ENCODE results near the gene ME3.

ME3 gene

DNA sequence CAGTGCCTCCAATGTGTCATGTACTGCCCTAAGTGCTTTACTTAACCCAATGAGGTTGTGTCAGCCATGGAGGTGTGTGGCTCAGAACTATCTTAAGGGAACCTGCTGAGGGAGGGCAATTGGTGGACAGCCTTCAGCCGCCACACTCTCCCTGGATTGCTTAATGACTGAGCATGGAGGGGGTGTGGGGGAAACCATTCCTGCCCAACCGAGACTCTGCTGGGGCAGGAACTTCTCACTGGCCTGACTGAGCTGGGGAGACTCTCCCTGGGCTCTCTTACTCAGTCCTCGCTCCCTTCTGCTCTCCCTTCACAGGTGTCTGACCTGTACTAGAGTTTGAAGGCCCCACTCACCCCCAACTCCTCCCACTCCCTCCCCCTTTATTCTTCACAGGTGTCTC is 183.0 kb downstream of the ME3 start:
- TF ChIP-seq TAF1 (IDR thresholded peaks at IDR 0.05; ENCODE audit: borderline replicate concordance, insufficient read depth, low read length) (no peak), REST (IDR thresholded peaks at IDR 0.05; ENCODE audit: insufficient read depth in 1 of 2, low read depth in 2 of 2, low read length in 2 of 2) (no peak), POLR2AphosphoS5 (IDR thresholded peaks at IDR 0.05; ENCODE audit: low read depth, low read length) (no peak), SIN3A (IDR thresholded peaks at IDR 0.05; ENCODE audit: borderline replicate concordance, insufficient read depth, low read length) (no peak), FOXP2 (optimal IDR thresholded peaks at IDR 0.05; ENCODE audit: borderline replicate concordance, extremely low read depth, extremely low read length, insufficient read depth) (no peak)

DNA sequence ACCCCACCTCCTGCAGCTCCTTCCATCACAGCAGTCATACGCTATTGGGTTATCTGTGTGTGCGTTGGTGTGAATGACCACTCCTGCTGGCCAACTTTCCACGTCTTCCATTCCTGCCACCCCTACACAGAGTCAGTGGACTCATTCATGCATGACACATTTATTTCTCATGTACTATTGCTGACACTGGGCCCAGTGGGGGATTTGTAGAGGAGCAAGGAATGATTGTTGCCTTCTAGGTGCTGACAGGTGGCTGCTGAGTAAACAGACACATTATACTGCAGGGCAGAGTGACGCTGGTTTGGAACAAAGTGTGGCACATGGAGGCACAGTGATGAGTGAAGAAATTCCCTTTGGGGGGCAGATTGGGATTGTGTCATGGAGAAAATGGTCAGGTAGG is 183.9 kb downstream of the ME3 start:
- TF ChIP-seq REST (IDR thresholded peaks at IDR 0.05; ENCODE audit: insufficient read depth in 1 of 2, low read depth in 2 of 2, low read length in 2 of 2) (no peak), FOXP2 (optimal IDR thresholded peaks at IDR 0.05; ENCODE audit: borderline replicate concordance, extremely low read depth, extremely low read length, insufficient read depth) (no peak), TAF1 (IDR thresholded peaks at IDR 0.05; ENCODE audit: borderline replicate concordance, insufficient read depth, low read length) (no peak), SIN3A (IDR thresholded peaks at IDR 0.05; ENCODE audit: borderline replicate concordance, insufficient read depth, low read length) (no peak), POLR2AphosphoS5 (IDR thresholded peaks at IDR 0.05; ENCODE audit: low read depth, low read length) (no peak)

DNA sequence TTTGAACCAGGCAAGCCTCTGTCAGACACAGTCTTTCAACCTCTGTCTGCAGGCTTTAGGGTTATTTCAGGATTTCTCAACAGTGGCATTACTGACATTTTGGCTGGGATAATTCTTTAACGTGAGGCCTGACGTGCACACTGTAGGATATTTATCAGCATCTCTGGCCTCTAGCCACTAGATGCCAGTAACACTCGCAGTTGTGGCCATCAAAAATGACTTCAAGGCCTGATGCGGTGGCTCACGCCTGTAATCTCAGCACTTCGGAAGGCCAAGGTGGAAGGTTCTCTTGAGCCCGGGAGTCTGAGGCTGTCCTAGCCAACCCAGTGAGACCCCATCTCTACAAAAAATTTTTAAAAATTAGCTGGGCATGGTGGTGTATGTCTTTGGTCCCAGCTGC is 184.7 kb downstream of the ME3 start:
- TF ChIP-seq TAF1 (IDR thresholded peaks at IDR 0.05; ENCODE audit: borderline replicate concordance, insufficient read depth, low read length) (no peak), POLR2AphosphoS5 (IDR thresholded peaks at IDR 0.05; ENCODE audit: low read depth, low read length) (no peak), FOXP2 (optimal IDR thresholded peaks at IDR 0.05; ENCODE audit: borderline replicate concordance, extremely low read depth, extremely low read length, insufficient read depth) (no peak), SIN3A (IDR thresholded peaks at IDR 0.05; ENCODE audit: borderline replicate concordance, insufficient read depth, low read length) (no peak), REST (IDR thresholded peaks at IDR 0.05; ENCODE audit: insufficient read depth in 1 of 2, low read depth in 2 of 2, low read length in 2 of 2) (no peak)

DNA sequence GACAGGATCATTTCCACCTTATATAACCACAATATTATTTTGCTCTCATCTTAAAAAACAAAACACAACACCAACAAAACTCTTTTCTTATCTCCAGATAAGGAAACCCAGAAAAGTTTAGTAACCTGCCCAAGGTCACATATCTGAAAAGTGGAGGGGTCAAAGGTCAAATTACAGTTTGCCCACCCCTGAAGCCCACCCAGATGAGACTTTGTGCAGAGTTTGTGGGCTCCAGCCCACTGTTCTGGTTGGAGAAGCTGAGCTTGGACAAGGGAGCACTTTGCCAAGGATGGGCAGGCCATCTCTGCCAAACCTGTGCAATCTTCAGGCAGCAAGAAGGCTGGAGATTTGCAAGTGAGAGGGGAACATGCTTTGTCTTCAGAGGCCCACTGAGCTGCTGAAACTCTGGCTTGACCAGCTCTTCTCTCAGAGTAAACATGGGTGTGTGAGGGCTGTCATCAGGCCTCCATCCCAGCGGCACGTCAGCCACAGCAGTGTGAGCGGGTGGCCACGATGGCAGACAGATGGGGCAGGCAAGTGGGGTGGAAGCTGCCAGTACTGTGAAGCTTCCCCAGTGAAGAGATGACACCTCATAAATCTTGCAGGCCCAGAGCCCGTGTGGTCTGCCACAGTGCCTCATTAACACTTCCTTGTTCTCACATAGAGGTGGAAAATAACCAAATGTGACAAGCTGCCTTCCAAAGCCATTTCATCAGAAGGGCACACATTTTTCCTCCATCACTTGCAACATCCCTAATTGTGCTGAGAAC is 186.0 kb downstream of the ME3 start:
- TF ChIP-seq FOXP2 (optimal IDR thresholded peaks at IDR 0.05; ENCODE audit: borderline replicate concordance, extremely low read depth, extremely low read length, insufficient read depth) (no peak), POLR2AphosphoS5 (IDR thresholded peaks at IDR 0.05; ENCODE audit: low read depth, low read length) (no peak), SIN3A (IDR thresholded peaks at IDR 0.05; ENCODE audit: borderline replicate concordance, insufficient read depth, low read length) (no peak), TAF1 (IDR thresholded peaks at IDR 0.05; ENCODE audit: borderline replicate concordance, insufficient read depth, low read length) (no peak), REST (IDR thresholded peaks at IDR 0.05; ENCODE audit: insufficient read depth in 1 of 2, low read depth in 2 of 2, low read length in 2 of 2) (no peak)

Data from PFSK-1 (cell line).